Activated CD4-positive, alpha-beta T cell treated with anti-CD3 and anti-CD28 coated beads, Interleukin-2, amount 50 U/mL, for 16 hours (primary cell): Measurements from ENCODE around the gene KRT12.
A peak's percentile ranks its signal among the peaks of the same experiment; 100 is the strongest.
"Not testable (repeated sequence)": the region's sequence is repeated elsewhere in the genome, so short reads cannot be mapped to it uniquely, and the experiment has no call there.

Experiments used
- DNase-seq: peaks from one replicate; pipeline ENCODE4 v3.0.0-alpha.2; 2020

Gene KRT12

DNA sequence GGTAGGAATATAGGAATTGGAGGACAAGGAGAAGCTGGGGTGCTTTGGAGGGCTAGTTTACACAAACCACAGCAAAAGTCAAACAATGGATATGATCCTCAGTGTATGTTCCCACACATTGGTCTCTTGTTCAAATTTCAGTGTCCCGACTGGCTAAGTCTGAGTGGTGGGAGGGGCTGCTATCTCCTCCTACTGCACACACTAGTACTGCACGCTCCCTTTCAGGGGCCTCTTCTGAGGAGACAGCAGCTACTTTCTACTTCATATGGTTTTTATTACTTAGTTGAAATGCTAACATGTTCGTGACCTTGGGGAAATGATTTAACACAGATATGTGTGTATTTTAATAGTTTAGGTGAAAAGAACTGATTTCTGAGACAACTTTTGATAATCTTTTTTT, 25.8 kb downstream of the KRT12 start:
- no peak for DNase-seq

DNA sequence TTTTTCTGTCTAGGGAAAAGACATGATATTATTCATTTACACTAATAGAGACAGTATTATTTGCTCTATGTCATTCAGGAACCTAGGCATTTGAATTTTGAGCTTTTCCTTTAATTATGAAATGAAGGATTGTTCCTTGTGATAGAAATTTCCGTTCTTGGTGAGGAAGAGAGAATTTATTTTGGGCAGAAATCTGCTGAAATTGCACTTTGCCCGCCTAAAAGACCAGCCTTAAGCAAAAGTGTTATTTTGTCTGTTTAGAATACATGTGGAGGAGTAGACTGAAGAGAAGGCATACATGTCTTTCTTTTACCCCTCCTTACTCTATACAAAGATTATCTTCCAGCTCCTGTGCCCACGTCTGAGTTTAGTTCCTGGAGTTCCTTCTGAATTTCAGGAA, 27.8 kb downstream of the KRT12 start:
- no peak for DNase-seq

GRCh38 chr17:40836020-40836419, 31.0 kb downstream of the KRT12 start:
- no peak for DNase-seq

DNA sequence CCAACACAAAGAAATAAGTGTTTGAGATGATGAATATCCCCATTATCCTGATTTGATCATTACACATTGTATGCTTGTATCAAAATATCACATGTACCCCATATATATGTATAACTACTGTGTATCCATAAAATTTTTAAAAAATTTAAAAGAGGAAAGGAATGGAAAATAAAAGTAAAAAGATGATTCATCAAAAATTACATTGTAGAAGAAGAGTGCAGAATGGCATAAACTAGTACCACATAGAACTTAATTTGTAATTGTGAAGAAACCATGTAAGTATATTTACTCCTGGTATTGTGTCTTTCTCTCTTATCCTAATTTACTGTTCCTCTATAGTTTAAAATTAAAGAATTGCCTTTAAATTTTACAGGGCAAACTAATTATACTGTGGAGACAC, 33.1 kb downstream of the KRT12 start:
- DNase-seq, result no peak

DNA sequence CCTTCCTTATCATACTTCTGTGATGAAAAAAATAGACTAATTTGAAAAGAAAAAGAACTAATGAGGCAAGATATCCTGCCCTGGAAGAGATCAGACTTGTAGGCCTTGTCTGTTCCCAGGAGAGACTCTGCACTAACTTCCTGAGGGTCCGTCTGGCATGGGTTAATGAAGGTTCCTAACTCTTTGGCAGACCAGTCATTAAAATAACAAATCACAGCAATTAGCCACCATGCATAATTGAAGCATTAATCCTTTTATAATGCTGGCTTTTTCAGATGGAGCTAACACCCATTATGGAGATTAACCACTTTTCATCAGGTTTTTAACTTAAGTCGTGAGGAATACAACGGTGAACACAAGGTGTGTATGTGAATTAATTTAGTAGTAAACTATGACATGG, 34.2 kb downstream of the KRT12 start:
- DNase-seq, result no peak

DNA sequence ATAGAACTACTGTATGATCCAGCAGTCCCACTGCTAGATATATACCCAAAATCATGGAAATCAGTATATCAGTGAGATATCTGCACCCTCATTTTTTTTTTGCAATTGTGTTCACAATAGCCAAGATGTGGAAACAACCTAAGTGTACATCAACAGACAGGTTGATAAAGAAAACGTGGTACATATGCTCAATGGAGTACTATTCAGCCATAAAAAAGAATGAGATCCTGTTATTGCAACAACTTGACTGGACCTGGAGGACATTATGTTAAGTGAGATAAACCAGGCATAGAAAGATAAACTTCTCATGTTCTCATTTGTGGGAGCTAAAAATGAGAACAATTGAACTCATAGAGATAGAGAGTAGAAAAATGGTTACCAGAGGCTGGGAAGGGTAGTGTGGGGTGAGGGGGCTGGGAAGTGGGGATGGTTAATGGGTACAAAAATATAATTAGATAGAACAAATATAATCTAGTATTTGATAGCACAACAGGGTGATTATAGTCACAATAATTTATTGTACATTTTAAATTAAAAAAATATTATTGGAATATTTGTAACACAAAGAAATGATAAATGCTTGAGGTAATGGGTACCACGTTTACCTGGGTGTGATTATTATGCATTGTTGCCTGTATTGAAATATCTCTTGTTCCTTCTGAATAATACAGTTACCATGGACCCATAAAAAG, 36.8 kb downstream of the KRT12 start:
- no peak for DNase-seq

GRCh38 chr17:40828454-40829044, 38.5 kb downstream of the KRT12 start:
- no peak for DNase-seq

- peak; percentile 36 for DNase-seq
Measured at GRCh38 chr17:40827746-40828453, 39.1 kb downstream of the KRT12 start.

- DNase-seq, result no peak
Measured at GRCh38 chr17:40825599-40825998, 41.4 kb downstream of the KRT12 start.

GRCh38 chr17:40824015-40824832, 42.8 kb downstream of the KRT12 start:
- DNase-seq, result no peak

GRCh38 chr17:40822132-40822812, 44.8 kb downstream of the KRT12 start, which contains the start of gene KRT10:
TSS of gene KRT10 (minus strand) at chr17:40822614. CDS start at chr17:40822585, 29 bp downstream.
- no peak for DNase-seq

- DNase-seq, result no peak
Measured at GRCh38 chr17:40821536-40821935, 45.5 kb downstream of the KRT12 start.

DNA sequence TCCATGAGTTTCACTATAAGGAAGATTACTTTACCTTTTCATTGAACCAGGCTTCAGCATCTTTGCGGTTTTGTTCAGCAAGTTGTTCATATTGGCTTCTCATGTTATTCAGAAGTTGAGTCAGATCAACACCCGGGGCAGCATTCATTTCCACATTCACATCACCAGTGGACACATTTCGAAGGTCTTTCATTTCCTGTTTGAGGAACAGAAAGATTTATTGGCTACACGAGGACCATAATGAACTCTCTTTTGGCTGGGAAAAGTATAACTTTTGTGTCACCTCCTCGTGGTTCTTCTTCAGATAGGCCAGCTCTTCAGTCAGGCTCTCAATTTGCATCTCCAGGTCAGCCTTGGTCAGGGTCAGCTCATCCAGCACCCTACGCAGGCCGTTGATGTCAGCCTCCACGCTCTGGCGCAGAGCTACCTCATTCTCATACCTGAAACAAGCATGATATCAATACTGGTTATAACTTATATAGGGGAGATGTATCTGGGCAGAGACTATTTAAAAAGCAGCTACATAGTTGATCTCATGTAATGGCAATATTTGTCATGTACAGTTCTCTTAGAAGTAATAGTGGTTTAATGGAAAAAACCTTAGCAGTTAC, 46.7 kb downstream of the KRT12 start:
- DNase-seq, result peak; percentile 60

GRCh38 chr17:40819528-40820125, 47.4 kb downstream of the KRT12 start:
- DNase-seq, result no peak

DNA sequence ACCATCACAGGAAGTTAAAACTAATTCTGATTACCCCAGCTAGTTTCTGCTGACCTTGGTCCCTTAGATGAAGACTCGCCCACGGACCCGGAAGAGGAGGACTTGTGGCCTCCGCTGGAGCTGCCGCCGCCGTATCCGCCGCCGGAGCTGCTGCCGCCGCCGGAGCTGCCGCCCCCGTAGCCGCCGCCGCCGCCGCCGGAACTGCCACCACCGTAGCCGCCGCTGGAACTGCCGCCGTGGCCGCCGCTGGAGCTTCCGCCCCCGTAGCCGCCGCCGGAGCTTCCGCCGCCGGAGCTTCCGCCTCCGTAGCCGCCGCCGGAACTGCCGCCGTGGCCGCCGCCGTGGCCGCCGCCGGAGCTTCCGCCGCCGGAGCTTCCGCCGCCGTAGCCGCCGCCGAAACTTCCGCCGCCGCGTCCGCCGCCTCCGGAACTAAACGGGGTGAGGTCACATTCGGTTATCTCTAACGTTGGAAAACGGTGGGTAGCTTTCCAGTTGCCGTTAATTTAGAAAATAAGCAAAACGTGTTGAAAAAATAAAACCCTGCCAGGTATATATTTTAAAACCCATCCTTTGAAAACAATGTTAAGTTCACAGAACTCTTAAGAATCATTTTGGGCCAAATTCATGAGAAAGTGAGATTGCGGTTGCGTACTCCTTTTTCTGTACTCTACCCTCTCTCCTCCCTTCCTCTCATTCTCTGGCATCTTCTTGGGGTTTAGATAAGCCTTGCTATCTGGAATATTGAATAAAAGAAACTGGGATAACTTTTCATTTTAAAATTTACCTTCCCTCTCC, 48.1 kb downstream of the KRT12 start:
- peak; percentile 84 for DNase-seq

GRCh38 chr17:40818343-40818732, 48.7 kb downstream of the KRT12 start:
- no peak for DNase-seq

DNA sequence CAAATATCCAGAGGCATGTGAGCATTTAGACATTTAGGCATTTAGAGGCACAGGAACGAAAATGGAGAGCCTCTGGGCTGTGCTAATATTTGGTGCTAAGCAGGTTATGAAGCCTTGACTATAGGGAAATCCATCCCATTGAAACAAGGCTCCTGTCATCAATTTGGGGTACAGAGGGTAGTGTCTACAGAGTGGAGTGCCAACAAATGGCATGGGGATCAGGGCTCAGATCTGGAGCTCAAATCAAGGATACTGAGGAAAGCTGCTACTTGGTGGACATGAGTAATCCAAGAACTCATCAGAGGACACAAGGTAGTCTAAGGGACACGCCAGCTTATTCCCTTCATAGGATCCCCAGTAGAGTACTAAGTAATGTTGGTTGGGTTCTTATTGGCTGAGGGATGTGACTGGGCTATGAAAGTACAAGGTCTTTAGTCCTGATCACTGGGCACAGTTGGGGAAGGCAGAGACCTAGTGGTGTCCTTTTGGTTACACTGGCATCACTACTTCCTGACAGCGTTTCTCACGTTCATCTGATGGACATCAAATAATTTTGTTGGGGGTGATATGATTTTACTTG, 49.8 kb downstream of the KRT12 start:
- no peak for DNase-seq

GRCh38 chr17:40816569-40816968, 50.5 kb downstream of the KRT12 start:
- no peak for DNase-seq

DNA sequence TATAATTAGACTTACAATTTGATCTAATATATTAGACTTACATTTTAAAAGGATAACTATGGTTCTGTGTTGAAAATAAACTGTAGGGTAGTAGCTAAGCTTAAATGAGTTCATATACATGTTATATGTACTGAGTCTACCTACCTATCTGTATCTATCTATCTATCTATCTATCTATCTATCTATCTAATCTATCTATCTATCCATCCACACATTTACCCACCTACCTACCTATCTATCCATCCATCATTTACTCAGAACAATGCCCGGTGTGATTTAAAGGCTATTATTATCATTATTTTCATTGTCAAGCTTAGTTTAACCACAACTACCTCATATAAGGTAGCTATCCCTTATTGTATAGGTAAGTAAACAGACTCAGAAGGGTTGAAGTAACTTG, 51.6 kb downstream of the KRT12 start:
- no peak for DNase-seq

DNA sequence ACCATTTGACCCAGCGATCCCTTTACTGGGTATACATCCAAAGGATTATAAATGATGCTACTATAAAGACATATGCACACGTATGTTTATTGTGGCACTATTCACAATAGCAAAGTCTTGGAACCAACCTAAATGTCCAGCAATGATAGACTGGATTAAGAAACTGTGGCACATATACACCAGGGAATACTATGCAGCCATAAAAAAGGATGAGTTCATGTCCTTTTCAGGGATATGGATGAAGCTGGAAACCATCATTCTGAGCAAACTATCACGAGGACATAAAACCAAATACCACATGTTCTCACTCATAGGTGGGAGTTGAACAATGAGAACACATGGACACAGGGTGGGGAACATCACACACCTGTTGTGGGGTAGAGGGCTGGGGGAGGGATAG, 52.4 kb downstream of the KRT12 start:
- DNase-seq, result not testable (repeated sequence)

DNA sequence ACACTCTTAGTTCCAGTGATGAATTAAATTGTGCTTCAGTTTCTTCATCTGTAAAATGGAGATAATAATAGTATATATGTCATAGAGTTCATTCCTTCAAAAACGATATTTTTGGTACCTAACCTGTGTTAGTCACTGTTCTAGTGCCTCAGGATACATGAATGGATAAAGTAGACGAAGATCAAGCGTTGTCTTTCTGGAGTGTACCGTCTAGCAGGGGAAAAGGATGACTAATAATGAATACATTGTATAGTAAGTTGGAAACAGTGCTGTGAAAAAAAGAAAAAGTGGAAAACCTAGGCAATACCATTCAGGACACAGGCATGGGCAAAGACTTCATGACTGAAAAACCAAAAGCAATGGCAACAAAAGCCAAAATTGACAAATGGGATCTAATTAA, 53.2 kb downstream of the KRT12 start:
- no peak for DNase-seq
